Left forelimb (tissue), 1 donor: Measurements from ENCODE around the gene TCIRG1.

Experiments used
- DNase-seq: peaks from one replicate; pipeline ENCODE4 v3.0.0-alpha.2; 2018; ENCODE audit warnings: low spot score

TCIRG1 gene

DNA sequence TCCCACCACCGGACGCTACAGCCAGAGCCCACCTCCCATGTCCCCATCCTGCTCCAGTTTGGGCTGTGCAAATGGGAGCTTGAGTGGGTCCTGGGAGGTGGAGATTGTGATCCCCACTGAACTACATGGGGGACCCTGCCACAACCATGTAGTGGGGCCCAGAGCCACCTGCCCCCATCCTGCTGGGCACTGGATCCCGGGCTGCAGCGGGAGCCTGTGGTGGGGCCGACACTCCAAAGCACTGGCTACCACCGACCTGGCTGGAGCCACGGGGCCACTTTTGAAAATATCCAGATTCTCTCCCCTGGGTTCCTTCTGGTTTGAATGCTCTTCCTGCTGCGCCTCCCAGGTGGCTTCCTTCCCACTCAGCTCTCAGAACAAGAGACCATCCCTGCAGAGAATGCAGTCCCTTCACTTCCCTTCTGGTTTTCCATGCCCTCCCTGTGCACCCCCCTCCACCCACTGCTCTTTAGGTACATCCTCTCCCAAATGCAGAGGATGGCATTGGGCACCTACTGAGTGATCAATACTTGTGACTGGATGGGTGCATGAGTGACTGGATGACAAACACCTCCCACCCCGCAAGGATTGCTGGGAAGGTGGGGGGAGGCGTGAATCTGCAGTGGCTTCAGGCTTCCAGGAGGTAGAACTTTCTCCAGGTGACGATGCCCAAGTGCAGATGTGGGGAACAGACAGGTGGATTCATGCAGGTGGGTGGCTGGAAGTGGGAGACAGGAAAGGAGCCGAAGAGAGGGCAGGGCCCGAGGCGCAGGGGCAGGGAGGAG is 34.1 kb upstream of the TCIRG1 start:
- DNase-seq = no peak

GRCh38 chr11:68006606-68007166 is 32.1 kb upstream of the TCIRG1 start:
- no peak for DNase-seq

- no peak for DNase-seq
These were observed 31.1 kb upstream of the TCIRG1 start for GRCh38 chr11:68007498-68008380.

DNA sequence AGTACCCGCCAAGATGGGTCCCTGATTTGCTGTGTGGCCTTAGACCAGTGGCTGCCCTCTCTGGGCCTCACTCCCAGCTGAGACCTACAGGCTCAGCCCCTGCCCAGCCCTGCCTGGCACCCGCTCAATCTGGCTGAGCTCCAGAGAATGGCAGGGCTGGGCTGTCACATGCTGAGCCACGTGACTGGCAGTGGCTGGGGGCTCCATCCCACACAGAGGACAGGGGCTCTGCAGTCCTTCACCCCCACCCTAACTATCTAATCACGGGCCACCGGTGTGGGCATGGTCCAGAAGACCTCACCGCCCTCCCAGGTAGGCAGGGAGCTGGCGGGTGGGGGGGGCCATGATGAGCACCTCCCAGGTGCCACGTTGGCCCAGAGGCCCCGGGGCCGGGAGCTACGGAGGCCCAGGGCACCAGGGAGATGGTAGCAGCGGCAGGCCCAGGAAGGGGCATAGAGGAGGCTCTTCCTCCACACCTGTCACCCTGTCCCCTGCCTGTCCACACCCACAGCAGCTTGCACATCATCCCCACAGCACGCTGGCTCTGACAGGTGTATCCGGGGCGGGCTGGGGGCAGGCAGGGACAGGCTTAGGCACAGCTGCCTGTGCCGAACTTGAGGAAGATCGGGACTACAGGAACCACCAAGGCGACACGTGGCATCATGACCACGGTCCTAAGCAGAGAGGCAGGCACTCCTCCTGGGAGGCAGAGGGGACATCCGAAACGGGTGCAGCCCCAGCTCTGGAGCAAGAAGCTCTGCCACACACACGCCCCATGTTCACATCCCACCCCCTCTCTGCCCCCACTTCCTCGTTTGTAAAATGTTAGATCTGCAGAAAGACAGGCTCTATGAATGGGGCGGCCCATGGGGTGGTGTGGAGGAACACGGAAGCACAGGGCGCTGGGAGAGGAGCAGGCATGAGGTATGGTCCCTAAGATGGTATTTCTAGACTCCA is 30.2 kb upstream of the TCIRG1 start:
- DNase-seq = no peak

GRCh38 chr11:68009391-68010089 is 29.3 kb upstream of the TCIRG1 start:
- no peak for DNase-seq

DNA sequence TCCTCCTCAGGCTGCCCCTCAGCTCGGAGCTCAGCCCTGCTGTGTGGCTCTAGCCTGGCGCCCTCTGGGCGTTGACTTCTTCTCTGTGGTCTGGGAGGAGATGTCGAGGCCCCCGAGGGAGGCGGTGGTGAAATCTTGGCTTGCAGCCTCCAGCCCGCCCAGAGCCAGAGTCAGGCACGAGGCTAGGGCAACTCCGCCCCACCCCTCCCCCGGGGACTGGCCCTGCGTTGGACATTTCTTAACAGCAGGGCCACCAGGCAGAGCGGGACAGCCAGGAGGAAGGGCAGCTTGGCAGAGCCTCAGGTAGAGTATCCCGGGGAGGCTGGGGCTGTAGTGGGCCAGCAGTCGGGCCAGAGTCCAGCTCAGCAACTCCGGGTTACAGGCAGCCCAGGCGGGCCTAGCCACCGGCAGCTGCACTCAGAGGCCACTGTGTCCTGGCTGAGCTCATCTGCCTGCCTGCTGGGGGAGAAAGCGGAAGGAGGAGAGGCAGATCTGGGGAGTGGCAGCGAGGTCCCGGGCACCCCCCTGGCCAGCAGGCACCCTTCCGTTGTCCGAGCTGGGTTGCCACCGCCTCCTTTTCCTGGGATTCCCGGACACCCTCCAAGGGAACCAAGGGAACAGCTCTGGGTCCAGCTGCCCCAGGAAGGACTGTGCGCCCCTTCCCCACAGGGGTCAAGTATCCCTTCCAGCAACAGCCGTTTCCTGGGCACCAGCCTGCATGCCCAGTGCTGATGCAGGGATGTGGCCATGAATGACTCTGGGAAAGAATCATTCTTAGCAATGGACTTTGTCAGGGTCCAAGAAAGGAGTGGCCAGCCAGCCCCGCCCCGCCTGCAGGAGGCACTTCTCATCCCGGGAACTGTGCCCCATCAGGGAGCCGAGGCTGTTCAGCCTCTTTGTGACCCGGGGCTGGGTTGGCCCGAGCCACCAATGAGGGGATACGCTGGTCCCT is 28.5 kb upstream of the TCIRG1 start, which contains the start of gene ALDH3B1:
ALDH3B1 (plus strand) TSS at position 238 of the 952 bp plus-strand sequence. CDS start 4,971 bp downstream, outside the sequence.
- peak; percentile 79 for DNase-seq

DNA sequence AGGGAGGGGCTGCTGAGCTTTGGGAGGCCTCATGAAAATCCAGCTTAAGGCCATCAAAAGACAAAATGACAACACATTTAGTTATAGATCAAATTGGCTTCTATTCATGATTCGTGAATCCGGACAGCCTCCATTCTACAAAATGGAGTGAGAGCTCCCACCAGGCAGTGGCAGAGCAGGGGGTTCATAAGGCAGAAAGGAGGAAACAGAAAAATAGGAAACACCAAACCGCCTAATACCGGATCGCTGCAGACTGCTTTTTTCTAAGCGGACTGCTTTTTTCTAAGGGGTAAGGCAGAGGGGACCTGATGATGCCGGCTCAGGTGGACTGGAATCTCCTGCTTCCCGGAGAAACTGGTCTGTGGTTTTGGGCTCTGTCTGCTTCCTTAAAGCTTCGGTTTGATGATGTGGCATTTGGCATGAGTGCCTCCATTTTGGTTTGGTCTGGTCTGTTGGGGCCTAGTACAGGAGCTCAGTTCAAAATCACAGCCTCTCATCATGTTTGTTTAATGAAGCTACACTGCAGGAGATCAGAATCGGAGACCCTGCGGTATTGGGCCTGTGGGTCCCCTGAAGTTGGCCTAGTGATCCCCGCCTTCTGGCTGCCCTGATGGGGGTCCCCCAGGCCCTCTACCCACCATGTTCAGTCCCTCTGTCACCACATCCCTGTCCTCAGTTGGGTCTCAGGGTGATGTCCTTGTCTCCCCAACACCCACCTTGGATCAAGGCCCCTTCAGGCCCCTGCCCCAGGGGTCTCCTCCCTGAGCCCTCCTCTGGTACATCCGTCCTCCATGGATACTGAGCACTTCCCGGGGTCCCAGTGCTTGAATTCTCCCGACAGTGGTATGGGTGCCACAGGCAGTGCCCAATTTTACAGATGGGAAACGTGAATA is 27.5 kb upstream of the TCIRG1 start:
- DNase-seq = no peak

GRCh38 chr11:68012044-68012842 is 26.6 kb upstream of the TCIRG1 start:
- DNase-seq = no peak

DNA sequence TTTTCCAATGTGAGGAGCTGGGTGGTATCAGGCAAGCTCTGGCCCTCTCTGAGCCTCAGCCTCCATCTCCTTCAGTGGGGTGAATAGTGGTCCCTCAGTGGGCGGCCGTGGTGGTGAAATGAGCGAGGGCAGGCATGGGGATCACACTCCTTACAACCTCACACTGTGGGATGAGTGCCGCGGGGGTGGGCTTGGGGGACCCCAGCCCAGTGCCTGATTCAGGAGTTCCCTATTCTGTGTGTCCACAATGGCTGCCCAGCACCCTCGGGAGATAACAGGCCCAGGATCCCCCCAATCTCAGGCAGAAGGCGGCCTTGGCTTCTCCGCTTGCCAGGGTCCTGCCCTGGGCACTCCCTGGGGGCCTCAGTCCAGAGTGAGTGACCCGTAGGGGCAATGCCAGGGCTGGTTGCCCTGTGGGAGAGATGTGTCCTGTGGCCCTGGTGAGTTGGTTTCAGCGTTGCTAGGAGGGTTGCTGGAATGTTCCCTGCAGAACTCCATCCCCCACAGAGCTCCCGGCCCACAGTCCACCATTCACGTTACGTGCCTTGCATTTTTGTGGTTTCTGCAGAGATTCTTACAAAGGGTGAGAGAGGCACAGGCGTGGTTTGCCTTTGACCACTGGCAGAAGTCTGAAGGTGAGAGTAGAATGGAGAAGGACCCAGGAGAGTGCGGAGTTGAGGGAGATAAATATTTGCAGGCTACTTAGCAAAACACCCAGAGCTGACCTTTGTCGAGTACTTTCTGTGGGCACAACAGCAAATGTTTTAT is 25.8 kb upstream of the TCIRG1 start:
- DNase-seq = no peak

- no peak for DNase-seq
These were observed 25.1 kb upstream of the TCIRG1 start for GRCh38 chr11:68013611-68014156.

DNA sequence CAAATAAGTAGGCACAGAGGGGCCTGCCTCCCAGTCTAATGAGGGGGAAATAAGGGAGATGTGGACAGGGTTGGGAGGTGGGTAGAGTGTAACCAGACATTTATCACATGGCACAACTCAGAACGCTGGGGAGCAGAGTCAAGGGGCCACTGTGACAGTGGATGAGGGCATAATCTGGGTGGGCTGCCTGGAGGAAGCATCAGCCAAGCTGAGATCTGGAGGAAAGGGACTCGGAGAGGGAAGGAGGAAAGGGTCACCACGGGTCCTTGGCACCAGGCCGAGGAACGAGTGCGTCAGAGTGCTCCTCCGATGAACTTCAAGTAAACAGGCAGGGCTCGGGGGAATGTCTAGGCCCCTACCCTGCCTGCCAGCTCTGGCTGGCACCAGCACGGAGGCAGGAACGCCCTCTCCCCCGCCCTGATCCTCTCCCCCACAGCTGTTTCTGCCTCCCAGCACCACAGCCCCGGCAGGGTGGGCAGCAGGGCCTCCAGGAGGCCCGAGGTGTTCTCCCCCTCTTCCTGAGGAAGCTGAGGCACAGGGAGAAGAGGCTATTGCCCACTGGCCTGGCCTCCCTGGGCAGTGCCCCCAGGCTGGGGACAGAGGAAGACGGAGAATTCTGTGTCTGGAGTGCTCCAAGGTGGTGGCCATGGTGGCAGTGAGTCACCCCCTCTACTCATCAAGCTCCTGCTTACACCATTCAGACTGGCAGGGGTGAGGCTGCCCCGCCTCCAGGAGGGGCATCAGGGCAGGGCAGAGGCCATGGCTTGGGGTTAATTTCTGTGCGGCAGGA is 24.5 kb upstream of the TCIRG1 start:
- DNase-seq = no peak

GRCh38 chr11:68014947-68015447 is 23.8 kb upstream of the TCIRG1 start:
- DNase-seq = no peak

DNA sequence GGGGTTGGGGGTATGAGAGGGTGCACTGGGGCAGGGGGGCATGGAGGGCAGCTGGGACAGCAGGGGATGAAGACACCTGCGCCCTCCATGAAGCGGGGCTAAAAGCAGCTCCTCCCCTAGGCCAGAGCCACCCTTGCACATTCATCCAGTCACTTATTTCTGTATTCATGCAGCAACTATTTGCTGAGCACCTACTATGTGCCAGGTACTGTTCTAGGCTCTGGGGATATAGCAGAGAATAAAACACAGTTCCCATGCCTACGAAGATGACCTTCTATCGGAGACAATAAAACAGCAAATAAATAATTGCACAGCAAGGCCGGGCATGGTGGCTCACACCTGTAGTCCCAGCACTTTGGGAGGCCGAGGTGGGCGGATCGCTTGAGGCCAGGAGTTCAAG is 23.4 kb upstream of the TCIRG1 start:
- no peak for DNase-seq

GRCh38 chr11:68016161-68016903 is 22.5 kb upstream of the TCIRG1 start:
- no peak for DNase-seq
